OCI-LY7 (cell line): Measurements from ENCODE around the gene ACAA2.

ENCODE experiments used
- CTCF ChIP-seq: fragments of 200-600 bp; sonication (generic); conservative IDR thresholded peaks from 2 replicates; pipeline ENCODE4 v1.5.1; 2014; ENCODE audit warnings: mild to moderate bottlenecking, antibody characterized with exemption, low read length, moderate library complexity, mixed read lengths
- EZH2phosphoT487 ChIP-seq: fragments of 200-600 bp; sonication (generic); IDR thresholded peaks from 2 replicates; pipeline ENCODE4 v1.6.1; 2018; ENCODE audit warnings: low read depth, borderline replicate concordance, mild to moderate bottlenecking, mixed run types, antibody characterized with exemption, low read length, moderate library complexity, mixed read lengths

DNA sequence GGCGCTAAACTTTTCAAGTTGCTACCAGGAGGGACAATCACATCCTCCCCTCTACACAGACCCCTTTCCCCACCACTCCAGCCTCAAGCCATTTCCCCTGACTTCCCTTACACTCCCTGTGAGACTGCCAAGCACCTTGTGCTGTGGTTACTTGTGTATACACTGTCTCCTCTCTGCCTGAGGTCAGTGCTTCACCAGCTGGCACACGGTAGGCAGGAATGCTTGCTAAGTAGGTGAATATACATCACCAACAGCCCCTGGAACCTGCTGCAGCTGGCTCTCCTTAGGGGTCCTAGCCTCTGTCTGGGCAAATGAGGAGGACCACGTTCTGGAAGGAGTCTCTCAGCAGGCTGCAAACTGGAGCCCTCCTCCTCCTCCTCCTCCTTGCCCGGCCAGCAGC is 38.3 kb upstream of the ACAA2 start:
- TF ChIP-seq CTCF (no peak), EZH2phosphoT487 (no peak)
